ENCODE data around the gene STK10. TPM values are rescaled to one million over a fixed set of nuclear protein-coding genes. Genes with fewer than 3 reads are reported as not detected.

The STK10 gene
- total and polyA plus RNA-seq, 12 donors, result 5.5 to 39.1 (median 19.0) TPM

GRCh38 chr5:172188893-172189692 lies 1.1 kb upstream of the STK10 start:
- Histone ChIP-seq H3K27me3 (no peaks in the 10 kb centered on the region), H3K36me3 (replicated peaks in 1 of 2) (no peaks in the 10 kb centered on the region), H3K4me1 (replicated peaks in 1 of 2) (peaks cover 5 to 21% of the 10 kb centered on the region in 2 donors), H3K9me3 (replicated peaks in 1 of 3) (no peaks in the 10 kb centered on the region), H3K27ac (peak overlapping the region in 1 of 5 donors; percentile 90), H3K4me3 (peak overlapping the region in 1 of 4 donors; percentile 88)
- intact Hi-C loops (cut with DNase I), result loop anchor here (2.0 to 10.0 kb wide), 3 partner anchors 77 to 96 kb away; partner anchors contain the start of gene UBTD2 (in 1 of the 2)
- peak in 1 of 7 donors; percentile 52 for DNase-seq
- TF ChIP-seq, protein P1, sequence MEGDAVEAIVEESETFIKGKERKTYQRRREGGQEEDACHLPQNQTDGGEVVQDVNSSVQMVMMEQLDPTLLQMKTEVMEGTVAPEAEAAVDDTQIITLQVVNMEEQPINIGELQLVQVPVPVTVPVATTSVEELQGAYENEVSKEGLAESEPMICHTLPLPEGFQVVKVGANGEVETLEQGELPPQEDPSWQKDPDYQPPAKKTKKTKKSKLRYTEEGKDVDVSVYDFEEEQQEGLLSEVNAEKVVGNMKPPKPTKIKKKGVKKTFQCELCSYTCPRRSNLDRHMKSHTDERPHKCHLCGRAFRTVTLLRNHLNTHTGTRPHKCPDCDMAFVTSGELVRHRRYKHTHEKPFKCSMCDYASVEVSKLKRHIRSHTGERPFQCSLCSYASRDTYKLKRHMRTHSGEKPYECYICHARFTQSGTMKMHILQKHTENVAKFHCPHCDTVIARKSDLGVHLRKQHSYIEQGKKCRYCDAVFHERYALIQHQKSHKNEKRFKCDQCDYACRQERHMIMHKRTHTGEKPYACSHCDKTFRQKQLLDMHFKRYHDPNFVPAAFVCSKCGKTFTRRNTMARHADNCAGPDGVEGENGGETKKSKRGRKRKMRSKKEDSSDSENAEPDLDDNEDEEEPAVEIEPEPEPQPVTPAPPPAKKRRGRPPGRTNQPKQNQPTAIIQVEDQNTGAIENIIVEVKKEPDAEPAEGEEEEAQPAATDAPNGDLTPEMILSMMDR (IDR thresholded peaks at IDR 0.05), result no peak
- no peak for TF ChIP-seq POLR2A (IDR thresholded peaks at IDR 0.05)
- WGBS, 4 donors, result 48 to 57% (median 51%) methylated on average over 28 to 30 of the region's 30 CpGs

DNA sequence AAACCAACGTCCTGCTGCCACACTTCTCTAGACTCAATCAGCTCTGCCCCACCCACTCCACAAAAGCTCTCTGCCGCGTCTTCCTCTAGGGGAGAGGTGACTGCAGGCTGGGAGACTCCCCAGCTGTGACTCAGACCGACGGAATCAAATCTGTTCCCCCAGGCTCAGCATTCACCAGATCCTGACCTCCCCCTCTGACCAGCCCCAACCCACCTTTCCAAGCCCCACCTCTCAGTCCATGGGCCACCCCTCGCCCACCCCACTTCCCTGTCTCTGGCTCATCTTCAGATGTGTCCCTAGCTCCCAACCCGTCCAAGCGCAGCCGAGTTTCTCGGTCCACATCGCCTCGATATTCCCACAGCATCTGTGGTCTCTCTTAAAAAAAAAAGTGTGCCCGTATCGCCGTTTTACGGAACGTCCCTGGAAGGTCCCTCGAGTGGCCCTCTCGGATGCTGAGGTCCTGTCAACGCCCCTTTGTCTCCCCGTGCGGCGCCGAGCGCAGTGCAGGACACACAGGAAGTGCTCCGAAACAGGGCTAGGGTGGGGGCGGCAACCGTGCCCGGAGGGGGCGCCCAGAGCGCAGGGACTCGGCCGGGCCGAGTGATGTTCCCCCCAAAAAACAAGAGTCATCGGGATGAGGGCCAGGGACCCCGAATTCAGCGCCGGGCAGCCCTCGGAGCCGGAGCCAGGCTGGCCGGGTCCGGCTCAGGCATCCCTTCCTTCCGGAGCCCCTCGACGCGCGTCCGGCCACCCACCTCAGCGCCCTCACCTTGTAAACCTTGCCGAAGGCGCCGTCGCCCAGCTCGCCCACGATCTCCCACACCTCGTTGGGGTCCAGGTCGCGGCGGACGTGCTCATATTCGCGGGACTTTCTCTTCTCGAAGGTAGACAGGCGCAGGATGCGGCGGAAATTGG lies 649 bp downstream of the STK10 start:
- H3K27ac ChIP-seq, result peak overlapping the region; percentile 67 to 90 (median 84)
- peak; percentile 56 to 71 (median 62) for DNase-seq
- 0% methylated on average over 29 to 66 of the region's 66 CpGs for WGBS, 4 donors
- no peaks in the 10 kb centered on the region for H3K36me3 ChIP-seq (replicated peaks in 1 of 2)
- no peaks in the 10 kb centered on the region for H3K9me3 ChIP-seq (replicated peaks in 1 of 3)
- H3K4me3 ChIP-seq, result peak overlapping the region; percentile 21 to 88 (median 82)
- intact Hi-C loops (cut with DNase I), result loop anchor here (2.0 to 10.0 kb wide), 3 partner anchors 75 to 97 kb away; partner anchors contain the start of gene UBTD2 (in 1 of the 2)
- no peak for TF ChIP-seq POLR2A (IDR thresholded peaks at IDR 0.05)
- TF ChIP-seq, protein P1 (IDR thresholded peaks at IDR 0.05), result peak in 1 of 6 experiments; percentile 3
- H3K4me1 ChIP-seq (replicated peaks in 1 of 2), result peaks cover 5 to 21% of the 10 kb centered on the region in 2 donors
- no peaks in the 10 kb centered on the region for H3K27me3 ChIP-seq

DNA sequence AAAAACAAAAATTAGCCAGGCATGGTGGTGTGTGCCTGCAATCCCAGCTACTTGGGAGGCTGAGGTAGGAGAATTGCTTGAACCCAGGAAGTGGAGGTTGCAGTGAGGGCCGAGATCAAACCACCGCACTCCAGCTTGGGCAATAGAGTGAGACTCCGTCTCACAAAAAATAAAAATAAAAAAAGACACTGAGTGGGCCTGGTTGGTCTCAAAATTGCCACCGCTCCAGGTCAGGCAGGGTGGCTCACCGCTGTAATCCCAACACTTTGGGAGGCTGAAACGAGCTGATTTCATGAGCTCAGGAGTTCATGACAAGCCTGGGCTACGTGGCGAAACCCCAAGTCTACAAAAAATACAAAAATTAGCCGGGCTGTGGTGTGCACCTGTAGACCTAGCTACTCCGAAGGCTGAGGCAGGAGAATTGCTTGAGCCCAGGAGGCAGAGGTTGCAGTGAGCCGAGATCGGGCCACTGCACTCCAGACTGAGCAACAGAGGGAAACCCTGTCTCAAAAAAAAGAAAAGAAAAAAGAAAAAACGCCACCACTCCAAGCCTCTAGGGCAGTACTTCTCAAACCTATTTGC lies 1.8 kb downstream of the STK10 start:
- H3K4me1 ChIP-seq (replicated peaks in 1 of 2), result peaks cover 5 to 21% of the 10 kb centered on the region in 2 donors
- no peaks in the 10 kb centered on the region for H3K27me3 ChIP-seq
- peak overlapping the region in 1 of 4 donors; percentile 88 for H3K4me3 ChIP-seq
- TF ChIP-seq, protein P1 (IDR thresholded peaks at IDR 0.05), result no peak
- TF ChIP-seq POLR2A (IDR thresholded peaks at IDR 0.05), result no peak
- peak in 1 of 7 donors; percentile 44 for DNase-seq
- H3K36me3 ChIP-seq (replicated peaks in 1 of 2), result no peaks in the 10 kb centered on the region
- 79 to 83% (median 80%) methylated on average over 13 of the region's 13 CpGs for WGBS, 4 donors
- peak overlapping the region in 3 of 5 donors; percentile 38 to 84 (median 73) for H3K27ac ChIP-seq
- intact Hi-C loops (cut with DNase I), result loop anchor here (5.0 to 10.0 kb wide), 2 partner anchors 74 to 99 kb away; partner anchors contain the start of gene UBTD2 (in 1 of the 2)
- no peaks in the 10 kb centered on the region for H3K9me3 ChIP-seq (replicated peaks in 1 of 3)
